Ramos (cell line): ENCODE measurements around the gene RET.

ENCODE experiments used
- in situ Hi-C: fragments of 300-500 bp; cut with MboI; formaldehyde crosslinking; loops from one replicate; pipeline ENCODE4 v1.14.3; 2022; ENCODE audit warnings: low sequenced_read_pairs; ENCODE audit not compliant: unreplicated experiment

RET gene

DNA sequence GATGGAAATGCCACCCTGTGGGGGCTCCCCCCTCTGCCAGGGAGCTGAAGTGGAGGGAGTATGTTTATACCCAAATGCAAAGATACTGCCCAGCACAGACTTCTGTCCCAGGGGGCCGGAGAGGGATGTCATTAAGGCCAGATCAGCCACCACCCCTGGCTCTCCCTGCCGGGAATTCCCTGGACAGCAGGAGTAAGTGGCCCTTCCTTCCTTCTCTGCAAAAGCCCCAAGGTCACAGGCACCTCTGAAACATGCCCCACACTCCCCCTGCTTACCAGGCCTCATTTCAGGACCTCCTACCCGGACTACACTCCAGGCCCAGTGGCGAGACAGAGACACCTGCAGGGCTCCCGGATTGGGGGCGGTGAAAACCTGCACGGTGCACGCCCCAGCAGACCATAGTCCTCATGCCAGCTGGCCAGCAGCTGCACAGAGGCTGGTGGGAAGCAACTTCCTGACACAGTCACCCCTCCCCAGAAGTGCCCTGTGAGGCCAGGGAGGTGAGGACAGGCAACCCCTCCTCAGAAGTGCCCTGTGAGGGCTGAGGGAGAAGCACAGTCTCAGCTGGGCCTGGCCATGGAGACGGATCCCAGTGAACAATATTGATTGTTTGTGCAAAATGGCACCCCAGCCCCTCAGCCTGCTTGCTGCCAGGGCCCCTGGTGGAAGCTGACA, 33.0 kb upstream of the RET start:
- in situ Hi-C loops, result no loop called here

DNA sequence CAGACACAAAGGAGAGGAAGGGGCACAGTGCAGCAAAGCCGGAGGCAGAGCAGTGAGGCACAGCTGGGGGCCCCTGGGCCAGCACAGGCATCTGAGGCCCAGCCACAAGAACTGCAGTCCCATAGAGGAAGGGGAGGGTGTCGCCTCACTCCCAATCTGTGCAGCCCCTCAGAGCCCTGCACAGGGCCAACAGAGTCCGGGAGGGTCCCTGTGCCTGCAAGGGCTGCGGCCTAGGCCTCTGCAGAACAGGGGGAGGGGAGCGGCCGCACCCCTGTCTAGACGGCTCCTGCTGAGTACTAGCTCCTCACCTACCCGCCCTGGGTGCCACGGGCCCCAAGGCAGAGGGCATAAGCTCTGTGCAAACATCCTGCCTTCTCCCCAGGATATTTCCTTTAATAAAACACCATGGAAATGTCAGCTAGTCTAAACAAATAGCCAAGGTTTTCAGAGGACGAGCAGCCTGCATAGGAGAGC, 32.4 kb upstream of the RET start:
- in situ Hi-C loops, result no loop called here

DNA sequence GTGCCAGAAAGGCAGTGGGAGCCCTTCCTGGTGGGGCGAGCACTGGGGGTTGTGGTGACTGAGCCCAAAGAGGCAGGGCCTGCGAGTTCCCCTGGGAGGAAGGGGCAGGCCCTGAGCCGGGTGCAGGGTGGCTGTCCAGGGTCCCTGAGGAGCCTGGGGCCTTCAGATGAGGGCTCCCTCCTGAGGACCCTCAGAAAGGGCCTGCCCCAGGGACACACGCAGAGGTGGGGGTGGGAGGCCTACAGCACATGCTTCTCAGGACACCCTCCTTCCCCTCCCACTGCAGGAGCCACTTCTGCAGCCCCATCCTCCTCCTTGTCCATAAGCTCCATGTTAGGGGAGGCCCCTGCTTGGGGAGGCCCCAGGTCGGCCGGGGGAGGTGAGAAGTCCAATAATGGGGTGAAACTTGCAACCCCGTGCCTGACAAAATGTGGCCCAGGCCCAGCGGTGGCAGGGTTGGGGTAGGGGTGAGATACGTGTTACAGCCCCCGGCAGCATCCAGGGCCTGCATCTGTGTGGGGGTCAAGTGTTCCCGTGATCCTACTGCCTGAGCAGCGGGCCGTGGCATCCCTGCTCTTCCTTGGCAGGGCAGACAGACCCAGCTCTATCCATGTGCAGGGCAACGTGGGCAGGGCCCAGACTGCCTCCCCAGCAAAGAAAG, 31.8 kb upstream of the RET start:
- in situ Hi-C loops, result no loop called here

DNA sequence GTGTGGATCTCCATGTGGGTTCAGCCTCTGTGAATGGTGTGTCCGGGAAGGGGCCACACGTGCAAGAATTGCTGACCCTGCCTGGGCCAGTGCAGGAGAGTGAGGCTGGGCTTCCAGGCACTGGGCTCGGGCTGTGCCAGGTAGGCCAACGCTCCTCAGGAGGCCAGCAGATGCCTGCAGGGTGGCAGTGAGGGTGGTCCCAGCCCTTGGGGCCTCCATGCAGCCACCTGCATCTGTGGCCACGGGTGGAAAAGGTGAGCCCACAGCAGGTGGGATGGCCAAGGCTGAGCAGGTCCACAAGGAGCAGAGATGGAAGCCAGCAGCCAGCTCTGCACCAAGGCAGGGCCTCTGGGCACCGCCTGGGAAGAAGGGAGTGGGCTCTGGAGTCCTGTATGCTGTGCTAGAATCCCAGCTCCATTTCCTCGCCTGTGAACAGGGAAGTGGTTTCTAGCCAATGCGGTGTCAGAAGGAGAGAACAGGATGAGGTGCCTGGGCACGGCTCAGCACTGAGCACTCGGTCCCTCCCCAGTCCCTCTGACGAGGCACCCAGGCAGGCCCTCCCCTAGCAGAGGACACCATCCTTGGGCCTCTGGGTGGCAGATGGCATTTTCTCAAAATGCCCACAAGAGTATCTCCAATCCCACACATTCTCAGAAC, 31.1 kb upstream of the RET start:
- in situ Hi-C loops, result no loop called here

DNA sequence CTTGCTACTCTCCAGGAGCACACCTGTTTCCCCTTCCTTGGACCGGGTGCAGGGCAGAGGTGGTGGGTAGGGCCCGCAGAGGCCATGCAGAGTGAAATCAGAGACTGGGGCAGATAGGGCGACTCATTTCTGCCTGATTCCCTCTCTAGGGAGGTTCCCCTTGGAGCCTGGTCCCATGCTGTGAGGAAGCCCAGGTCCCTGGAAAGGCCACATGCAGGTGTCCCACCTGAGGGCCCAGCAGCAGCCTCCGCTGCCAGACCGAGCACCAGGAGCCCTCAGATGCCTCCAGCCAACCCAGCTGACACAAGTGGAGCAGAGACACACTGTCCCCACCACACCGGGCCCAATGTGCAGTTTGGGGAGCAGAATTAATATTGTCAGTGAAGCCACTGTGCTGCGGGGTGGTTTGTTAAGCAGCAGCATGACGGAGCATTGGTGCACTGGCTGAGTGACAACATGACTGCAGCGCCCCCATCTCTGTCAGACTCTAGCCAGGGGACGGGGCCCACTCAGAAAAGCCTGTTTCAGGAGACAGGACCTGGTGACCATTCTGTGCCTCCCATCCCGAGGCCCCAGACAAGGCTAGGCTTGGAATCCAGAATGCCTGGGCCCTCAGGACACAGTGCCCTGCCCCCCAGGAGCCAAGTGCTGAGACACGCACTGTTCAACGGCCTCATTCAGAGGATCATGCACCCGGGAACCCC, 30.4 kb upstream of the RET start:
- in situ Hi-C loops, result no loop called here

DNA sequence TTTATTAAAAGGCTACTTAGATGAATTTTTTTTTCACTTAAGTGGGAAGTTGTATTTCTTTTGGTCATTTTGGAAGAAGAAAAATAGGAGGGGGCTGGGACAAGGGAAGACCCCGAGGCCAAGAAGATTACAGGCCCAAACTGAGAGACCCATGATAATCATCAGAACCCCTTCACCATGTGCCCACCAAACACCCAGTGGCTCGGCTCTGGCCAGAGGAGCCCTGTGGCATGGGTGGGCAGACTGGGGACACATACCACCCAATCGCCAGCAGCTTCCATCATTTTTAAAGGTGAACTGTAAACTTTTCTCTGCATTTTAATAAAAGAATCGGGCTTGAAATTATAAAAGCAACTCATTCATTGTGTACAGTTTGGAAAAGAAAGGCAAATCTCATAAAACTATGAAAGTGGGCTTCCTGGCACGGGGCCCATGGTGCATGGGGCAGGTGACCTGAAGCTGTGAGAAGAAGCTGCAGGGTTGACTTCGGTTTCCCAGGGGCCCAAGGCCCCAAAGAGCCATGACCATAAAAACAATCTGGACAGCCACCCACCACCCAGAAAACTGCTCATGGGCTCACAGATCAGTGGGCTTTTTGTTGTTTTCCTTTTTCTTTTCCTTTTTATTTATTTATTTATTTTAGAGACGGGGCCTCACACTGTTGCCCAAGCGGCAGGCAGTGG, 29.4 kb upstream of the RET start:
- in situ Hi-C loops, result no loop called here

DNA sequence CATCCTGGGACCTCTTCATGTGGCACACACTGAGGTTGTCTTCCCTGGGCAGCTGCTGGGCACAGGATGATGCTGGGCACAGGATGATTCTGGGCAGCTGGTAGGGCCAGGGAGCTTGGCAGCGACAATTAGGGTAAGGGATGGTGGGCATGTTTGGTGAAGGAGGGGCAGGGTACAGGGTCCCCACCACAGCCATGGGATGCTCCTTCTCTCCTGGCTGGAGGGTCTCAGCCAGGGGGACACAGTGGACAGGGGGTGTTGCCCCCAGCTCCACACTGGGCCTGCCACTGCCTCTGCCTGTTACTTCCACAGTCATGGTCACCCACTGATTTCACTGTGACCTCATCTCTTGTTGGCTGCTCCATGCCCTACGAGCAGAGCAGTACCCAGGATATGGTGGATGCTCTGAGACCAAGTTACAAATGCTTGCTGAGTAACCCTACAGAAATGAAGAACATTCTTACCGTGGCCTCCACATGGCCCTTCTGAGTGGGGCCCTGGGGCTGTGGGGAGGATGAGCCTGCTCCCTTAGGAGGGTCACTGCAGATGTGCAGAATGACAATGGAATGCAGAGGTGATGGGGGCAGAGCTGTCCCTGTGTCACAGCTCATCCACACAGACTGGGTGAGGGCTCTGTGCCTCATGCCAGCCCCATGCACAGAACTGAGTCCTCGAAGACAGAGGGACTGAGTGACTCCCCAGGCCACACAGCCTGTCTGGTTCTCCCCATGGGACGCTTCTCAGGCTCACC, 28.4 kb upstream of the RET start:
- in situ Hi-C loops, result no loop called here

DNA sequence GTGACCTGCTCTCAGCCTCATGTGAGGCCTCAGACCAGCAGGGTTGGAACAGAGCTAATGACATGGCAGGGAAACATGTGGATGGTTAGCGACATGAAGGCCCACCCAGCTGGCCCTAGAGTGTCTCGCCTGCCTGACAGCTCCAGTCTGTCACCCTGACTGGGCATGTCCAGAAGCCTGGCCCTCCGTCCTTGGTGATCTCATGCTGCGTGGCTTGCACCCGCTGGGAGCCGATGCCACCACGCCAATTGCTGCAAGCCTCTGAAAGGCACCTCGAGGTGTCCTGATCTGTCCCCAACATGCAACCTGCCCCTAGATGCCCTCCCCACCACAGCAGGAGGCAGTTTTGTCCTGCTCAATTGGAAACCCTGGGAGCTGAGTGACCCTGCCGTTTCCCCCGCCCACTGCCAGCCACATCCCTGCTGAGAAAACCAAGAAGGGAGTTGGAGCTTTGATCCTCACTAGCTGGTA, 27.8 kb upstream of the RET start:
- in situ Hi-C loops, result no loop called here

DNA sequence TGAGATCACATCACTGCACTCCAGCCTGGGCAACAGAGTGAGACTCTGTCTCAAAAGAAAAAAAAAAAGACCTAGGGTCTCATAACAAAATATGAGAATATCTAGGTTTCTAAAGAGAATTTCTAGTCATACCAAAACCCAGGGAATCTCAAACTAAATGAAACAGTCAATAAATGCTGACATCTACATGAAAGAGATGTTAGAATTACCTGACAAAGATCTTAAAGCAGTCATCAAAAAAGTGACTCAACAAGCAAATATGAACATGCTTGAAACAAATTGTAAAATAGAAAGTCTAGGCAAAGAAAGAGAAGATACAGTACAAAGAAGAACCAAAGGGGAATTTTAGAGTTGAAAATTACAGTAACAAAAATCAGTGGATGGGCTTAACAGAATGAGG, 26.9 kb upstream of the RET start:
- in situ Hi-C loops, result no loop called here

DNA sequence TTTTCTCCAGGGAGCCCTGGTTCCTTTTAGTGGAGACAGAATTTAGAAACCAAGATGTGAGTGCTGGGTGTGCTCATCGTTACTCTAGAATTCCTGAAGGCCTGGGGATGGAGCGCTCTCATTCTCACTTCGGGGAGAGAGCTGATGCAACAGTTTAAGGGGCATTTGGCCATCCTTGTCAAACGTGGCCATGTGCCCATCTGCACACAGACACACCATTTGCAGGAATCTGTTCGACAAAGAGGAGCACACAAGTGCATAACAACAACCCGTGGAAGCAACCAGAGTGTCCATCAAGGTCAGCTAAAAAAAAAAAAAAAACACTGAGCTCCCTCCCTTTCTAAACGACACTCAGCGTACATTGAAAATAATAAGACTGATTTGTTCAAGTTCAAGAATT, 23.0 kb upstream of the RET start:
- in situ Hi-C loops, result no loop called here

DNA sequence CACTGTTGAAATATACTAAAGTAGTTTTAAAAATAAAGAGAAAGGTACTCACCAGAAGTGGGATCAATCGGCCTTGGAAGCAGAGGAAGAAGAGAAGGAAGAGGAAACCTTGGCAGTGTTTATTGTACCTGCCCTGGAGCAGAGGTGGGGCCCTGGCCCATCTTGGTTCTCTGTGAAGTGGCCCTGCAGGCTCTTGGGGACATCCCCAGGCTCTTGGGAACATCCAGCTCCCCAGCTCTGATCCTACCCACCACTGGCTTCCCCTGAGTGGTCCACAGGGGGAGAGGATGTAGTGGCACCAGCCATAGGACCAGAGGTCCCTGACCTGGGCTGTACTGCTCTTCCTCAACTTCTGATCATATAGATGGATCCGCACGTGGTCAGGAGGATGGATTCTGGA, 22.3 kb upstream of the RET start:
- in situ Hi-C loops, result no loop called here

DNA sequence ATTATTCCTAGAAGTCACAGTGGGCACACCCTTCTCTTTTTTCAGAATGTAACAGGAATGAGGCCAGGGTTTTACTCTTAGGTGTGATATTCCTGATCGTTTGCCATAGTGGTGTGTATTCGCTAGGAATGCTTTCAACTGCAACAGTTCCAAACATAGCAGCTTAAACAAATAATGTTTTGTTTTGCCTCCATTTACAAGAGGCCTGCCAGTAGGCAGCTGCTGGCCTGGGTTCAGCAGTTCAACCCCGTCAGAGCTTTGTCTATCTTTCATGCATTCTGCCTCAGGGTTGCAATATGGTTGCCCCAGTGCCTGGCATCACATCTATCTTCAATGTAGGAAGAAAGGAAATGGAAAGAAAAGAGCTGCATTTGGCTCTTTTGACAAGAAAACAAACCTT, 21.7 kb upstream of the RET start:
- in situ Hi-C loops, result no loop called here

DNA sequence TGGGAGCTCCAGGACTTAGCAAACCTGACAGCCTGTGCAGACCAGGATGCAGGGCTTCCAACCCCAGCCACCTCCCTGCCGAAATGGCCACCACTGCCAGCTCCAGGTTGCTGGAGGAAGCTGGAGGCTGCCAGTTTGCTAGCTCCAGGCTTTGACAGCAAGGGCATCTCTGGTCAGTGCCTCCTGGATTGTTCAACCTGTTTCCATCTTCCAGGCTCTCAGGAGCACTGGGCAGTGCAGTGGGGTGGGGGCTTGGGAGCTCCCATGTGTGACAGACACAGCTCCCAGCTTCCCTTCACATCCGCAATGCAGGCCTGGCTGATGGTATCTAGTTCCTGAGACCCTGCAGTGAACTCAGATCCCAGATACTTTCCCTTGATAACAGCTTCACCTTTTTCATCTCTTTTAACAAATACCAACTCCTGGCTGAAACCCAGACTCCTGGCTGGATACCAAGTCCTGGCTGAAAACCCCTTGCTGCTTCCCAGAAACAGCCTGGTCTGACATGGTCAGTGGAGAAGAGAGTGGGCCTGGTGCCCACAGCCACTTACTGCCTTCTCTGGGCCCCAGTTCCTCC, 20.8 kb upstream of the RET start:
- in situ Hi-C loops, result no loop called here

DNA sequence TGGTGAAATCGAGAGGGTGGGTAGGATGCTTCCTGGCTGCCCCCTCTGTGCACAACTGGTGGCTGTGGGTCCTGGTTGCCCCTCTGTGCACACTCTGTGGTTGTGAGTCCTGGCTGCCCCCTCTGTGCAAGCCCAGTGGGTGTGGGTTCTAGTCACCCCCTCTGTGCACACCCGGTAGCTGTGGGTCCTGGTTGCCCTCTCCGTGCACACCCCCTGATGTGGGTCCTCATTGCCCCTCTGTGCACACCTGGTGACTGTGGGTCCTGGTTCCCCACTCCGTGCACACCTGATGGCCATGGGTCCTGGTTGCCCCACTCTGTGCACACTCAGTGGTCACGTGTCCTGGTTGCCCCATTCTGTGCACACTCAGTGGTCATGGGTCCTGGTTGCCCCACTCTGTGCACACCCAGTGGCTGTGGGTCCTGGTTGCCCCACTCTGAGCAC, 20.3 kb upstream of the RET start:
- in situ Hi-C loops, result no loop called here

DNA sequence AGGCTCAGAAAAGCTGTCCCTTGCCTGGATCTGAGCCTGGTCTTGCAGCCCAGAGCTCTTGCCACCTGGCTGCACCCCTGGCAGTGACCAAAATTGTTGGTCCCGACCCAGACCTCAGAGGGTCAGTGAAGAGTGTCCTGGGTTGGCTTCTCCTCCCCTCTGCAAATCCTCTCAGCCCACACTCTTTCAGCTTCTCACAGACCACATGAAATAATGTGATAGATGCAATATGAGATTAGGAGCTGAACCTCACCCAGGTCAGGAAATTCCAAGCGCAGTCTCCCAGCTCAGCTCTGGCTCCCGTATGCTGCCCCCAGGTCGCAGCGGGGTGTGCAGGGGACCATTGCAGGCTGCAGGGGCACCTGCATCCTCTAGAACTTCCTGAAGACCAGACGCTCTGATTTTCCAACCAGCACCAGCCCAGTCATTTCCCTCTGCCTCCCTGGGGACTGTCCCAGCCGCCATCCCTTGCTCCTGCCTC, 19.6 kb upstream of the RET start:
- in situ Hi-C loops, result no loop called here

DNA sequence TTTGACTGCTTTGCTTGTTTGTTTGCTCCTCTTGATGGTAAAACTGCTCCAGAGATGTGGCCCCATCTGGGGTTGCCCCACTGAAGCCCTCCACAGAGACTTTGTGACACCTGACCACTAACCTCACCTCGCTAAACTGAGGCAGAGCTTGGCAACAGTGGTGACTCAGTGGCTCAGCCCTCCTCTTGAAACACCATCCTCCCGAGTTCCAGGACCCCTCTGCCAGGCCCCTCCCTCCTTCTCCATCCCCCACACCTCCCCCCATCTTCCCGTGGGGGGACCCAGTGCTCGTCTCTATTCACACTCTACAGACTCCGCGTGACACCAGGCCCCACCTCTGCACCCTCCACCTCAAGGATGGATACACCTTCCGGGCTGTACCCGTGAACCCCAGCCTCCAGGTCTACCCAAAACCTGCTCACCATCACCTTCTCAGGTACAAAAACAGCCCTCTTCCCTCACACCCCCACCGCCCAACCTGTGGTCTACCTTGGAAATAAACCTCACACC, 19.0 kb upstream of the RET start:
- in situ Hi-C loops, result no loop called here

DNA sequence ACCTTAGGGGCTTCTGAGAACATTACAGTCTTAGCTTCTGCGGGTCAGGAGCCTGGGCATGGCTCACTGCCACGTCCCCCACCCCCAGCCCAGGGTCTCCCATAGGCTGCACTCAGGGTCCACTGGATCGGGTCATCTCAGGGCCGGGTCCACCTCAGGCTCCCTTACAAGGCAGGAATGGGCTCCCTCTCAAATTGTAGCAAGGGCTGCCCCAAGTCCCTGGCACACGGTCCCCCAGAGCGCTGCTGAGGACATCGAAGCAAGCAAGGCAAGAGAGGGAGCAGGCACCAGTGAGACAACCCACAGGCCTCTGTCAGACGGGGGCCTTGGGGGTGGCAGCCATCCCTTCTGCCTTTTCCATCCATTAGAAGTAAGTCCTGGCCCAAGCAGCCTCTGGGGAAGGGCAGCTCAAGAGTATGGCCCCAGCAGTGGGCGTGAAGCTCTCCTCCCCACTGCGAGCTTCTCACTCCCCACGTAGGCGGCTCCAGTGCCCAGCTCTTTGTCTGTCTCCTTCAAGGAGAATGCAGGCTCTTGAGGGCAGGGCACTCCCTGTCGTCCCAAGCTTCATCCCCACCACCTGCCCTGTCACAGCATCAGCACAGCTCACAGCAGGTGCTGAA, 18.0 kb upstream of the RET start:
- in situ Hi-C loops, result no loop called here

DNA sequence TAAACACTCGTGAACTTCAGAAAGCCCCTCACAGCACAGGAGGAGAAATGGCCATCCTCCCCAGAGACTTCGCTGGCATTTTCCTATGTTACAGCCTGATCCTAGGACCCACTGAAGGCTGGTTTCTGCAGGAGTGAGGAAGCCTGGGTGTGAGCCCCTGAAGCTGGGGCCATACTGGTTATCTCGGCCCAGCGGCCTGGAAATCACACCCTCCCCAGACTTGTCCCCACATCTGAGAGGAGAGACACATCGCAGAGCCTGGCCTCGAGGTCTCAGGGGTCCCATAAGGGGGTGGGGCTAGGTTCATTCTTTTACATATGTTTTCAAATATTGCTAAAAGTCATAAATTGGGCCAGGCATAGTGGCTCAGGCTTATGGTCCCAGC, 17.5 kb upstream of the RET start:
- in situ Hi-C loops, result no loop called here

DNA sequence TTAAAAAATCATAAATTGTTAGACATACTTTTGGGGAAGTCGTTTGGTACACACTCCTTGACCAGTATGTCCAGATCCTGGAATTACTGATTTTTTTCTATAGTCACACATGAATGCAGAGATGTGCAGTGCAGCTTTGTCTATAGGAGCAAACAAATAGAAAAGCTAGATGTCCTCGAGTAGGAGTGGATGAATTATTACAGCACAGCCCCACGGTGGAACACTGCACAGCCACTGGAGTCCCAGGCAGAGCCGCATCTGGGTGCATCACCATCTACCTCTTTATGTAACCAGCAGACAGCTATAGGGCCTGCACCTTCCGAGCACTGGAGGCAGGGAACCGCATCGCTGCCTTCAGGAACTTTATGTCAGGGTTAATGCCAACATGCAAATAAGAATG, 17.0 kb upstream of the RET start:
- in situ Hi-C loops, result no loop called here
